HS-5 (cell line): ENCODE results near the gene SEH1L.
"Not testable (repeated sequence)": the region's sequence is repeated elsewhere in the genome, so short reads cannot be mapped to it uniquely, and the experiment has no call there.

Source experiments
- DNase-seq: peaks from one replicate; pipeline ENCODE4 v3.0.0-alpha.2; 2012; ENCODE audit warnings: low read depth

Gene SEH1L, protein sequence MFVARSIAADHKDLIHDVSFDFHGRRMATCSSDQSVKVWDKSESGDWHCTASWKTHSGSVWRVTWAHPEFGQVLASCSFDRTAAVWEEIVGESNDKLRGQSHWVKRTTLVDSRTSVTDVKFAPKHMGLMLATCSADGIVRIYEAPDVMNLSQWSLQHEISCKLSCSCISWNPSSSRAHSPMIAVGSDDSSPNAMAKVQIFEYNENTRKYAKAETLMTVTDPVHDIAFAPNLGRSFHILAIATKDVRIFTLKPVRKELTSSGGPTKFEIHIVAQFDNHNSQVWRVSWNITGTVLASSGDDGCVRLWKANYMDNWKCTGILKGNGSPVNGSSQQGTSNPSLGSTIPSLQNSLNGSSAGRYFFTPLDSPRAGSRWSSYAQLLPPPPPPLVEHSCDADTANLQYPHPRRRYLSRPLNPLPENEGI

DNA sequence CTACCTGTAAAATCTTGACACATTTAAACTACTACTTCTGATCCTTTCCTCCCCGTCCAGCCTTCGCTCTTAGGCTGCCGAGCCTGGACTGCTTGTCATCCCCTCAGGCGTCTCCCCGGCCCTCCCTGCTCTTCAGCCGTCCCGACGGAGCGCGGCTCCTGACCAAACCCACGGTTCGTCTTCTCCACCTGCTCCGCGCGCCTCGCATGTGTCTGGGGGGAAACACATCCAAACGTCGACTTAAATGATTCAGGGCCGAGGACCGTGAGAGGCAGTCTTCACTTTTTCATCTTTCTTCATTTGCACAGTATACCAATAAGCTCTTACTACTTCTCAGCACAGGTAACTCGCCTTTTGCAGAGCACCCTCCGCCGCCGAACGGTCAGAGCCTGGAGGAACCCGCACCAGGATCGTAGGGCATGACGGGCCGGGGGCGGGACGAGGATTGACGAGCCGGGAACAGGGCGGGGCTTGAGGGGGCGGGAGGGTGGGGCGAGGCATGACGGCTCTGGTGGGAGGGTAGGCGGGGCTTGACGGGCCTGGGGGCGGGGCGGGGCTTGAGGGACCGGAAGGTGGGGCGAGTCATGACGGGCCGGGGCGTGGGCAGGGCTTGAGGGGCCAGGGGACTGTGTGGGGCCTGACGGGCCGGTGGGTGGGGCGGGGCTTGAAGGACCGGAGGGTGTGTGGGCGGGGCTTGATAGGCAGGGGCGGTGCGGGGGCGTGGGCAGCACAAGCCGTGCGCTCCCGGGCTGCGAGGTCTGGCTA lies at the start of gene SEH1L:
TSS of gene SEH1L (plus strand) at position 727 of the 765 bp plus-strand sequence. CDS start 111 bp downstream, outside the sequence.
- DNase-seq: peak; percentile 61

DNA sequence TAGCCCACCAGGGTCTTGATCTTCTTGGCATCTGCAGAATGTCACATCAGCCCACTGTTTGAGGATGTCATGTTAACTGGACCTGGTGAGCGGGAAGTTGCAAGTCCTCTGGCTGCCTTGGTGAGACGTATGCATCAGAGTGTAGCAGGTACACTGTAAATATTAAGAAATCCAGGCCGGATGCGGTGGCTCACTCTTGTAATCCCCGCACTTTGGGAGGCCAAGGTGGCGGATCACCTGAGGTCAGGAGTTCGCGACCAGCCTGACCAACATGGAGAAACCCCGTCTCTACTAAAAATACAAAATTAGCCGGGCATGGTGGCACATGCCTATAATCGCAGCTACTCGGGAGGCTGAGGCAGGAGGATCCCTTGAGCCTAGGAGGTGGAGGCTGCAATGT lies 46.6 kb upstream of the SEH1L start:
- not testable (repeated sequence) for DNase-seq

DNA sequence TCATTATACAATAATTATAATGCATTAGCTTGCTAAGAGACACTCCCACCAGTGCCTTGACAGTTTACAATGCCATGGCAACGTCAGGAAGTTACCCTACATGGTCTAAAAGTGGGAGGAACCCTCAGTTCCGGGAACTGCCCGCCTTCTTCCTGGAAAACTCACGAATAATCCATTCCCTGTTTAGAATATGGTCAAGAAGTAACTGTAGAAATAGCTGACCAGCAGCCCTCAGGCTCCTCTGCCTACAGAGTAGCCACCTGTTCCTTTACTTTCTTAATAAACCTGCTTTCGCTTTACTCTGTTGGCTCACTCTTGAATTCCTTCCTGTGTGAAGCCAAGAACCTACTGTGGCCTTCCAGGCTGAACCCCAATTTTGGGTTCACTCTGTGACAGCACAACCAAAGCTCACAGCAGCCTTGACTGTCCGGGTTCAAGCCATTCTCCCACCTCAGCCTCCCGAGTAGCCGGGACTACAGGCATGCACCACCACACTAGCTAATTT lies 43.7 kb upstream of the SEH1L start:
- no peak for DNase-seq

DNA sequence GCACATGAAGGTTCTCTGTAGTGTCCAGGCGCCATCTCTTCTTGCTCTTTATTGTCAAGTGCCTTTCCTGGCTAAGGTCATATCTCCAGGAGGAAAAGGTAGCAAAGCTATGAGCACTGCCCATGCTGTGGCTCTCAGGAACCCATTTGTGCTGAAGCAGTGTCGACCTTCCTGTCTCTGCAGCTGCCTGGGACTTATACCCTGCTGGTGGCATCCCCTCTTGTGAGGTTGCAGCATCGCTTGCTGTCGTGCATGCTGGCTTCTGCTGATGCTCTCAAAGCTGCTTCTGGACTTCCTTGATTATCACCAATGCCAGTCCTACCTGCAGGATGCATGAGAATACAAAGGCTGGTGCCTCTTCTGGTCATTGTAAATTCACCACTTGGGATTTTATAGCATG lies 41.7 kb upstream of the SEH1L start:
- DNase-seq: no peak

DNA sequence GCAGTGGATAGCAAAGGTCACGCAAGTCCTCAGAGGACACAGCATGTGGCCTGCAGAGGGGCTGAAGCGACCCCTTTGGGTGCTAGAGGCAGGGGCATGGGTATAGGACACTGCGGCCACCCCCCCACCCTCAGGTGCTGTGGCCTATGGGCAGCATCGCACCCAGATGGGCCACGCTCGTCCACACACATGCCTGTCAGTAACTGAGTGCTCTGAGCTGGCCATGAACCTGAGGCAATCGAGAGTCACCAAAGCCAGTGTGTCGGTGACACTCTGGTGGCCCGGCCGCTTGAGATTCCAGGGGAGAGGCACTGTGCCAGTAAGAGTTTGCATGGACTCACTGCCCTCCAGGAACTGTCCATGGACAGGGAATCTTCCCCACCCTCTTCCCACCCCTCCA lies 41.0 kb upstream of the SEH1L start:
- no peak for DNase-seq

DNA sequence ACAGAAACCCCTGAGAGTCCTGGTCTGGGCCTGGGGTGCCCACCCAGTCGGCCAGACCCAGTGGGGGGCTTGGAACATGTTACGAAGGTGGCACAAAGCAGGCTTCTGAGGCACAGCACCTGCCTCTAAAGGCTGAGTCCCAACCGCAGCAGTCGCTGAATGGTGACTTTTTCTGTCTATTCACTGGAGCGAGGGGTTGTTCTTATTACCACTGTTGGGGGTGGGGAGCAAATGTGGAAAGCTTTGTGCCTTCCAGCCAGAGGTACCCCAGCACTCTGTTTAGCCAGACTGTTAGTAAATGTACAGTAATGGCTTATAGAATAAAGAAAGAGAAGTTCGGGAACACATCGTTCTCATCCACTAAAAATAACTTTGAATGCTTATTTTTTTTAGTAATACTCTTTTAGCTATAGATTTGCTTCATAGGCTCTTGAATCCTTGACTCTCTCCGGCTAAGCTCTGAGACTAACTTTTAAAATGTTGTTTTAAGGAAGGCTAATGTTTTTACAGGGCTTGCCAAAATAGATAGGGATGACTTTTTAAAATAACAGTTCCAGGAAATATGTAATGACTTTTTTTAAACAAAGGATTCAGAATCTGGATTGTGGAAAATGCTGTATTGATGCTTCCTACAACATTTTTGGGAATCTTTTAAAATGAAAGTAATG lies 40.4 kb upstream of the SEH1L start:
- DNase-seq: no peak

DNA sequence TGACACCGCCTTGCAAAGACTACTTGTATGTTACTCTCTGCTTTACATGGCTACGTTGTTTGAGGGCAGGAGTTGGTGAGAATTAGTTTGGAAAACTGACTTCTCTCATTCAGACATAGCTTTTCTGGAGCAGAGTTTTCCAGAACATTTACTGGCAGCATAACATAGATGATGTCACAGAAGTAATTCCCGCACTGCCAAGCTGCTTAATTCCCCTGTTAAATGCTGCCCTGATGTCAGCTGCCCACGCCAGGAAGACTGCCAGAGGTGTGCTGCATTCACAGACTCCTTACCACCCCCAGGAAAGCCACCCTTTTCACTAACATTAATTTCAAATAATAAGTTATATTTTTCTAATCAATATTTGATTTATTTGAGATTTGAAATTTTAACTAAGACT lies 39.1 kb upstream of the SEH1L start:
- no peak for DNase-seq

DNA sequence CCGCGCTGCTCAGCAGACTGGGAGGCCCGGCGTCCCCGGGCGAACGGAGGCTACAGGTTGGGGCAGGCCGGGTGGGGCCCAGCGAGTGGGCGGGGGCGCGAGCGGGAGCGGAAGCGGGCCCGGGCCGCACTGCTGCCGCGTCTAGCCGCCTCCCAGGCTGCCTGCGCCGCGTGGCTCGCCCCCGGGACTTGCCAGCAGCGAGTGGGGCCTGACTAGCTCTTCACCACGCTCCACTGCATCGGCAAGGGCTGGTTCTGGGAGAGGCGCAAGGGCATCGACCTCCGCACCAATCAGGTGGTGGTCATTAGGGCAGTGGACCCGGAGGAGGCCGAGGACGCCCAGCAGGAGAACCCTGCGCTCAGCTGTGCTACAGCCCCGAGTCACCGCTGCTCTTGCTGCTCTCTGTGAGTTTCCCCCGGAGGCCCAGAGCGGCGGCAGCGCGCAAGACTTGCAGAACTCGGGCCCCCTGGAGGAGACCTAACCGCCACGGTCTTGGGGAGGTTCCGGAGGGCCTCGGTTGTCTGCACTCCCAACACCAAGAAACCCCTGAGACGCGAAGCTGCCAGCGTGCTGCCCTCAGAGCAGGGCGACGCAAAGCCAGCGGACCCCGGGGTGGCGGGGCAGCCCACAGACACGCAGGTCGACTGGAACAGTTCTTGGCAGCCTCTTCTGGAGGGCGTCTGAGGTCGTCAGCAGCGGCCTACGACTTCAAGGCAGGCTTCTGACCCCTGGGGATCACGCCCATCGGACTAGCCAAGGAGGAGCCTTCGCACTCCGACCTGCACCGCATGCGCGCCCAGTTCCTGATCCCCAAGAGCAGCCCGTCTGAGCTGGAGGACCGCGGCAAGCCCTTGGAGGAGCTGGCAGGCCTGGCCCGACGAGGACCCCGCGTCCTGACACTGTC lies 36.5 kb upstream of the SEH1L start:
- no peak for DNase-seq

DNA sequence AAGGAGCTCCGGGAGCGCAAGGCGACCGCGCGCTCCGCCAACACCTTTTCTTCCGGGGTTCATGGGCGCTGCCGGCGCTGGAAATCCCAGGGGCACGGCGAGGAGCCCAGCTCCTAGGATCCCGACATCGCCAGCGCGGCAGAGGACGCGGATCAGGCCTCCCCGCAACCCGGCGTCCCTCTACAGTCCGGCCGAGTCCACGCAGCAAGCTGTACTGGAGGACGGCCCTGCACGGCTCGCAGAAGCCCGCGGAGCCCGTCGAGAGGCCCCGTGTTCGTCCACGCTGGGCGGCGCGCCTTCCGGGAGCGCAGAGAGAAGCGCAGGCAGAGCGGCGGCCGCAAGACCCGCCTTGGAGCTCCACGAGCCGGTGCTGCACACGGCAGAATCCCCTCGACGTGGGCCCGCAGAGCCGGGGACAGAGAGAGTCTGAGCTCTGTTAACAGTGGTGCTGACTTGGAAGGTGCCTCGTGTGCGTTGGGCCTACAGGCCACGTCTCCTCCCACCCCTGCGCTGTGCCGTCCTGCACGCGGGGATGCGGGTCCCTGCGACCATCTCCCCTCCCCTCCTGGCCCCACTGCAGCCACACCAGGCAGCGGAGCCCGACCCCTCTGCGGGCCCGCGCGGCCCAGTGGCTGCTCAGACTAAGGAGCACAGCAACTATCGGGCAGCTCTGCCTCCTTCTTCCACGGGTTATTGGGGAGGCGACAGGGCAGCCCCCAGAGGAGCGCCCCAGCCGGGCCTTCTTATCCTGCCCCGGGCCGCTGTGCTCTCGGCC lies 35.7 kb upstream of the SEH1L start:
- no peak for DNase-seq

DNA sequence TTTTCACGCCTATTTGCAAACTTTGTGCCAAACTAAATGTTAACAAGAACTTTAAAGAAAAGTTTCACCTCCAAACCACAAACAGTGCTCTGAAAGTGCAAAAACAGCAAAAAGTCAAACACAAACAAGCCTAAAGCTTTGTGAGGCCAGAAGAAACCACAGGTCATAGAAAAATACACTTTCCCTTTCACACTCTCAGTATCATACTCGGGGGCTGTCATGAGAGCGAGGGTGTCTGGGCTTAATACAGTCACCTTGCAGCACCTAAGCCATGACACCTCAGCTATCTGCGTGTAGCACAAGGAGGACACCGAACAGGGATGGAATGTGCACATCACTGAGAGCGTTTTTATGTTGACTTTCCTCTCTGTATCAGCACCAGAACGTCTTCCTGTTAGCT lies 26.6 kb upstream of the SEH1L start:
- DNase-seq: no peak

DNA sequence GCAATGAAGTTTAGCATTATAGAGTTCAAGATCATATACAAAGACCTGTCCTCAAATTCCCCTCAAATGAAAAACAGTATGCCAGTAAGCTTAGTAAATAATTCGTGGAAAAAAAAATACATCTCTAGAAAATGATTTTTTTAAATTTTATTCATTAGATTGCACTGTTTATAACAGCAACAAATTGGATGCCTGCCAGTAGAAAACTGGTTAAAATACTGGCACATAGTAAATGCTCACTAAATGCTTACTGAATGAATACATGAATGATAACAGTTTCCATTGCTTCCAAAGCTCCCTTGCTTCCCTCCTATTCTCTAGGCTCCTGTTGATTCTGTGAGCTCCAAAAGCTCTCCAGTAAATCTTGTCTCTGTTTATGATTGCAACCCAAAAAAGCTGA lies 25.5 kb upstream of the SEH1L start:
- DNase-seq: no peak

DNA sequence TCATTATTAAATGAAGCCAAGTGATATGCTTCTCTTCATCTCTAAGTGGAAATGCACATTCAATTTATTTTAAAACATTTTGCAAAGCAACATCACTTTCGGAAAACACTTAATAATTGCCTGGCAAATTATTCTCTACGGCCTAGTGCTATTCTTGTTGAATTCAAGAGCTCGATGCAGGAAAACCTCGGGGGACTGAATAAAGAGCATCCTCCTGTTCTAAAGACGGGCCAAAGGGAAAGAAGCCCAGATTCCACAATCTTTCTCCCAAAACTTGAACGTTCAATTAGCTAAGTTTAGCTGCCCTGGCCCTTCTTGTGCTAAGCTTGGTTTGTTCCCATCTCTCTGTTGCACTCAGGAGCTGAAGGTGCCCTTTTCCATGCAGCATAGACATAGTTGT lies 23.2 kb upstream of the SEH1L start:
- no peak for DNase-seq

DNA sequence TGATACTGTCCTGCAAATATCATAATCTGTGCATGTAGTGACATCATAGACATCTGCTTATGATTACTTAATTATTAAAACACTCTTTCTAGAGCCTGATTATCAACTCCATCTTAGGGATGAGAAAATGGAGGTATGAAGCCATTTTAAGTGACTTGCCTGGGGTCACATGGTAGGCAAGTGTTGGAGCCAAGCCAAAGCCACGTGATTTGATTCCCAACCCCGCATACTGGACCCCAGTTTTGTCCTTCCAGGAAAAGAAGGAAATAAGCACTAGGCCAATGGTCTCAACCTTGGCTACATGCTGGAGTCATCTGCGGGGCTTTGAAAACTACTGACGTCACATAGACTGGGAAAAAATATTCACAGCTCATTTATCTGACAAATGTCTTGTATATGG lies 19.6 kb upstream of the SEH1L start:
- no peak for DNase-seq

DNA sequence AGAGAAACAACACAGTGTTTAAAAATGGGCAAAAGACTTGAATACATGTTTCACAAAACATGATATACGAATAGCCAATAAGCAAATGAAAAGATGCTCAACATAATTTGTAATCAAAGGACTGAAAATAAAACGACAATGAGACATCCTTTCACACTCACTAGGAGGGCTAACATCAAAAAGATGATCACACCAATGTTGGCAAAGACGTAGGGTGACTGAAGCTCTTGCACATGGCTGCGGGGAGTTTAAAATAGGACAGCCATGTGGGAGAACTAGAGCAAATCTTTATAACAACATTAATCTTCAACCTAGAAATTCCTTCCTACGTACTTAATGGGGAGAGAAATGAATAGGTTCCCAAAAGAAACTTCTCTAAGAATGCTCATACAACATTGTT lies 19.2 kb upstream of the SEH1L start:
- DNase-seq: no peak

DNA sequence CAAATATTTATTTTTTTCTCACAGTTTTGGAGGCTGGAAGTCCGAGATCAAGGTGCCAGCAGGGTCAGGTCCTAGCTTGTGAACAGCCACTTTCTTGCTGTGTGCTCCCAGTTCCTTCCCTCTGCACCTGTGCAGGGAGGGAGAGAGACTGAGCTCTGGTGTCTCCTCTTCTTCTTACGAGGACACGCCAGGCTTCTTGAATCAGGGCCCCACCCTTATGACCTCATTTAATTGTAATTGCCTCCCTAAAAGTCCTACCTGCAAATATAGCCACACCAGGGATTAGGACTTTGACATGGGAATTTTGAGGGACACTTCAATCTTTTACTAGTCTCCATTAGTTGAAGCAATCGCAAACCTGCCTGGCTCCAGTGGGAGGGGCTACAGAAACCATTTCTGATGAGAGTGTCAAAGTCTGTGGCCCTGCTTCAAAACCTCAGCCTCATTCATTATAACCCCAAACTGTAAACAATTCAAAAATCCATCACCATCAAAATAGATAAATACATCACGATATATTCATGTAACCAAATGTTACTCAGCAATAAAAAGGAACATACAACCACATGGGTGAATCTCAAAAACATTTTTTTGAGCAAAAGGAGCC lies 18.2 kb upstream of the SEH1L start:
- no peak for DNase-seq

DNA sequence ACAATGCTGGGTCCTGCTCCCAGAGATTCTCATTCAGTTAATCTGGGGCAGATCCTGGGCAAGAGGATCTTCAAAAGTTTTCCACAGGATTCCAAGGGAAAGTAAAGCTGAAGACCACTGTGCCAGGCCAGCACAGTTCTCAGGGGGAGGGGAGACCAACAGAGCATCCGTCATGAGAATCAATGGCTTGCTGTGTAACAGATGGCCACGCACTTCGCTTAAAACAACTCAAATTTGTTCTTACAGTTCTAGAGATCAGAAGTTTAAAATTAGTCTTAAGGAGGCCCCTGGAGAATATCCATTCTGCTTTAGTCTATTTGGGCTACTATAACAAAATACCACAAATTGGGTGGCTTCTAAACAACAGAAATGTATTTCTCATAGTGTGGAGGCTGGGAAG lies 17.4 kb upstream of the SEH1L start:
- DNase-seq: no peak

DNA sequence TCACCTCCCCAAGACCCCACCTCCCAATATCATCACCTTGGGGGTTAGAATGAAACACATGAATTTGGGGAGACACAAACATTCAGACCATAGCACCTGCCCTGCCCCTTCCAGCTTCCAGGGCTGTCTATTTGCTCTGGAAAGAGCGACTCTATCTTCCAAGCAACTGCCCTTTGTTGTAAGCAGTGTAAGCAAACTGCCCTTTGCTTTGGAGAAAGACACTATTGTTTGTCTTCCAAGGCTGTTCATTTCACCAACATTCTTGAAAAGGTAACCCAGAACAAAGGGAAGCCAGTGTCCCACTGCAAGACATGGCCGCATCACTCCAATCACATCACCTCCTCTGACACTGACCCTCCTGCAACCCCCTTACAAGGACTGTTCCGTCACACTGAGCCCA lies 16.9 kb upstream of the SEH1L start:
- DNase-seq: no peak

DNA sequence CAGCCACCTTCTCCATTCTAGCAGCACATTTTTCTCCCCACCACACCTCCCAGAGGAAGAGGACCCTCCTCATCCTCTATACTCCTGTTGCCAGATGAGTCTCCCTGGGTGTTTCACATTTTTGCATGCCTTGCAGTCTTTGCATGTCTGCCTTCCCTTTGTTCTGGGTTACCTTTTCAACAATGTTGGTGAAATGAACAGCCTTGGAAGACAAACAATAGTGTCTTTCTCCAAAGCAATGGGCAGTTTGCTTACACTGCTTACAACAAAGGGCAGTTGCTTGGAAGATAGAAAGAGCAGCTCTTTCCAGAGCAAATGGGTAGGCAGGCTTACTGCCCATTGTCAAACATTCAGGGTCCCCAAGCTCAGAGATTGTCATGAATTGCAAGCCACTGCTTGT lies 14.5 kb upstream of the SEH1L start:
- no peak for DNase-seq

DNA sequence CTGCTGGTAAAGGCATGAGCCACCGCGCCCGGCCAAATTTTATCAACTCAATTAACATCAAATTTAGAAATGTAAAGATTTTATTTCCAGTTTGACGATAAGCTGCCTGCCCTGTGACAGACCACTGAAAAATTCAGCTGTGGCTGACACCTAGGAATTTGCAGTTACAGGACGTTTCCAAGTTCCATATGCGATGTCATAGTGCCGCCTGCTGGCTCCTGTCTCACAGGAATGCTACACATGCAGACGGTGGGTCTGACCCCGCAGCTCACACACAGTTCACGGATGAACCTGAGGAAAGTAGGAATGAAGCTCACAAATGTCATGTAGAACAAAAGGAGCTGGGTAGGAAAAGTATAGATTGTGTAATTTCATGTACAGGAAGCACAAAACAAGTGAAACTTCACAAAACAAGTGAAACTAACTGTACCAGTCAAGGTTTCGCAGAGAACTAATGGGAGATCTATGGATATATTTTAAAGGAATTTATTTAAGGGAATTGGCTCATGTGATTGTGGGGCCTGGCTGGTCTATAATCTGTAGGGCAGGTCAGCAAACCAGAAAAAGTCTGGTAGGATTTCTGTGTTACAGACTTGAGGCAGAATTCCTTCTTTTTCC lies 13.2 kb upstream of the SEH1L start:
- peak; percentile 43 for DNase-seq

DNA sequence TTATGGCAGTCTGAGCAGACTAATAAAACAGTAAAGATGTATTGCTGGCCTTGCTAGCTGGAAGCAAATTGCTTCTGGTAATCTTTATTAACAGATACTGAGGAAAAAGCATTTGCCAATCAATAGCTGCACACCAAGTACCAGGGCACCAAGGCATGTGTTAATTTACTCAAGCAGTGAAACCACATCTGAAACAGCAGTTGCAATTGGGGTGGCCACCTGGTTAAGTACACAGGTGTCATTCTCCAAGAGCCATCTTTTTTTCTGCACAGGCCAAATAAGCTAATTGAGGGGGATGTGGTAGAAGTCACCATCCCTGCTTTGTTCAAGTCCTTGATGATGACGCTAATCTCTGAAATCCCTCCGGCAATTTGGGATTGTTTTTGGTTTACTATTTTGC lies 8.6 kb upstream of the SEH1L start:
- no peak for DNase-seq
